Esophagus muscularis mucosa (tissue), 4 donors: ENCODE results near the gene BBIP1. TPM values are rescaled to one million over a fixed set of nuclear protein-coding genes. Genes with fewer than 3 reads are reported as not detected.

Source experiments
- DNase-seq: peaks from one replicate; pipeline ENCODE4 v3.0.0-alpha.2; 2017; ENCODE audit errors: extremely low spot score
- H3K27ac ChIP-seq, 4 donors: fragments of 200-600 bp; sonication (generic); replicated peaks in 1 of 4; 1 replicate in 3 of 4; 2 replicates in 1 of 4; pipeline ENCODE4 v1.5.1; 2016 to 2019; ENCODE audit warnings: mild to moderate bottlenecking in 1 of 4
- H3K27me3 ChIP-seq, 4 donors: fragments of 200-600 bp; sonication (generic); one replicate each; pipeline versions ENCODE4 v1.5.1 to v1.6.0; 2016 to 2019
- H3K36me3 ChIP-seq, 4 donors: fragments of 200-600 bp; sonication (generic); one replicate each; pipeline ENCODE4 v1.5.1; 2016 to 2019
- H3K4me1 ChIP-seq, 4 donors: fragments of 200-600 bp; sonication (generic); one replicate each; pipeline ENCODE4 v1.5.1; 2016 to 2019
- H3K4me3 ChIP-seq, 4 donors: fragments of 200-600 bp; sonication (generic); 1 replicate in 2 of 4; 2 replicates in 2 of 4; pipeline ENCODE4 v1.5.1; 2016 to 2019; ENCODE audit warnings: mild to moderate bottlenecking in 4 of 4, moderate library complexity in 1 of 4
- H3K9me3 ChIP-seq, 4 donors: fragments of 200-600 bp; sonication (generic); 1 replicate in 3 of 4; 2 replicates in 1 of 4; pipeline ENCODE4 v1.5.1; 2016 to 2019
- CTCF ChIP-seq, 3 experiments: fragments of 200-600 bp in 2 of 3; fragments of 450-650 bp in 1 of 3; sonication (generic) in 2 of 3; IDR thresholded peaks; one replicate each; pipeline ENCODE4 v1.5.1; 2017 to 2019; ENCODE audit warnings: antibody characterized with exemption in 3 of 3, mild to moderate bottlenecking in 2 of 3, moderate library complexity in 1 of 3
- EP300 ChIP-seq: sonication (generic); formaldehyde crosslinking; IDR thresholded peaks from one replicate; pipeline ENCODE4 v1.6.1; 2017; ENCODE audit warnings: antibody characterized with exemption
- POLR2A ChIP-seq: fragments of 450-650 bp; IDR thresholded peaks from one replicate; pipeline ENCODE4 v1.6.1; 2017; ENCODE audit warnings: antibody characterized with exemption, moderate library complexity, mild to moderate bottlenecking, low read depth
- POLR2AphosphoS5 ChIP-seq, 2 donors: sonication (generic); formaldehyde crosslinking; IDR thresholded peaks; one replicate each; pipeline ENCODE4 v1.6.1; 2017; ENCODE audit warnings: antibody characterized with exemption in 2 of 2
- WGBS: methylation state at CpG from one replicate; pipeline ENCODE4 v1.1.5; 2018; 5-methylcytosine and 5-hydroxymethylcytosine counted together
- intact Hi-C: fragments of 100-400 bp; cut with DNase I; formaldehyde crosslinking; loops from one replicate; pipeline ENCODE4 v1.15.1; 2023
- total RNA-seq, 4 donors: library from RNA; depleted of rRNA; stranded (reverse); fragments of >200 nt; gene quantifications; one replicate each; pipeline versions ENCODE4 v1.1.0 to v1.2.1, GENCODE V29; 2016

Gene BBIP1
- total RNA-seq, 4 donors from 2014 or later, result 17.6 to 29.5 (median 27.0) TPM

GRCh38 chr10:110959379-110960332, 40.7 kb upstream of the BBIP1 start:
- intact Hi-C loops, result no loop called here
- no peak for DNase-seq
- 28% methylated on average over 4 of the region's 4 CpGs for WGBS
- H3K27me3 ChIP-seq, result no peaks in the 10 kb centered on the region
- no peak overlapping the region for H3K4me3 ChIP-seq
- TF ChIP-seq CTCF (IDR thresholded peaks at IDR 0.05), result no peak
- no peak for TF ChIP-seq EP300
- TF ChIP-seq POLR2A, result no peak
- no peak for TF ChIP-seq POLR2AphosphoS5 (IDR thresholded peaks at IDR 0.05)
- peaks cover 13 to 62% (median 53%) of the 10 kb centered on the region in 4 donors for H3K4me1 ChIP-seq
- no peak overlapping the region for H3K27ac ChIP-seq
- no peaks in the 10 kb centered on the region for H3K9me3 ChIP-seq
- no peaks in the 10 kb centered on the region for H3K36me3 ChIP-seq

- Histone ChIP-seq H3K4me3 (no peak overlapping the region), H3K9me3 (no peaks in the 10 kb centered on the region), H3K27ac (no peak overlapping the region), H3K4me1 (peaks cover 7 to 52% (median 42%) of the 10 kb centered on the region in 4 donors), H3K27me3 (no peaks in the 10 kb centered on the region), H3K36me3 (no peaks in the 10 kb centered on the region)
- 88% methylated on average over 1 of the region's 1 CpG for WGBS
- TF ChIP-seq POLR2A, result no peak
- intact Hi-C loops, result no loop called here
- DNase-seq, result no peak
Measured at GRCh38 chr10:110957606-110958005, 38.6 kb upstream of the BBIP1 start.

GRCh38 chr10:110951381-110951780, 32.4 kb upstream of the BBIP1 start:
- no peaks in the 10 kb centered on the region for H3K9me3 ChIP-seq
- DNase-seq, result no peak
- H3K27ac ChIP-seq, result no peak overlapping the region
- no peaks in the 10 kb centered on the region for H3K27me3 ChIP-seq
- 85% methylated on average over 4 of the region's 4 CpGs for WGBS
- TF ChIP-seq EP300 (no peak), POLR2A (no peak), CTCF (IDR thresholded peaks at IDR 0.05) (no peak), POLR2AphosphoS5 (IDR thresholded peaks at IDR 0.05) (no peak)
- intact Hi-C loops, result no loop called here
- H3K36me3 ChIP-seq, result peaks cover 0 to 9% (median 0%) of the 10 kb centered on the region in 4 donors
- peaks cover 5 to 15% (median 7%) of the 10 kb centered on the region in 4 donors for H3K4me1 ChIP-seq
- no peak overlapping the region for H3K4me3 ChIP-seq

GRCh38 chr10:110947061-110947595, 28.1 kb upstream of the BBIP1 start:
- WGBS, result 83% methylated on average over 3 of the region's 4 CpGs
- Histone ChIP-seq H3K9me3 (no peaks in the 10 kb centered on the region), H3K4me3 (no peak overlapping the region), H3K27ac (no peak overlapping the region), H3K36me3 (peaks cover 0 to 14% (median 3%) of the 10 kb centered on the region in 4 donors), H3K4me1 (peaks cover 15 to 36% (median 28%) of the 10 kb centered on the region in 4 donors), H3K27me3 (no peaks in the 10 kb centered on the region)
- intact Hi-C loops, result no loop called here
- TF ChIP-seq POLR2A (no peak), CTCF (IDR thresholded peaks at IDR 0.05) (no peak), EP300 (no peak), POLR2AphosphoS5 (IDR thresholded peaks at IDR 0.05) (no peak)
- DNase-seq, result no peak

- no peak for TF ChIP-seq CTCF (IDR thresholded peaks at IDR 0.05)
- Histone ChIP-seq H3K27me3 (no peaks in the 10 kb centered on the region), H3K4me1 (peaks cover 15 to 36% (median 28%) of the 10 kb centered on the region in 4 donors), H3K9me3 (no peaks in the 10 kb centered on the region), H3K36me3 (peaks cover 0 to 8% (median 3%) of the 10 kb centered on the region in 4 donors), H3K27ac (no peak overlapping the region), H3K4me3 (no peak overlapping the region)
- WGBS, result 95% methylated on average over 1 of the region's 1 CpG
- intact Hi-C loops, result no loop called here
- DNase-seq, result no peak
Measured at GRCh38 chr10:110946496-110946895, 27.5 kb upstream of the BBIP1 start.
